SHP77 (cell line): ENCODE measurements around the gene TMEM242.

Experiments used
- DNase-seq, 2 experiments: peaks; one replicate each; lab custom pipeline; 2025; lab: John Stamatoyannopoulos, UW

Gene TMEM242

GRCh38 chr6:157249826-157250225 is 73.5 kb downstream of the TMEM242 start:
- no peak for DNase-seq

- DNase-seq, result no peak
These were observed 75.1 kb downstream of the TMEM242 start for GRCh38 chr6:157248264-157248663.

DNA sequence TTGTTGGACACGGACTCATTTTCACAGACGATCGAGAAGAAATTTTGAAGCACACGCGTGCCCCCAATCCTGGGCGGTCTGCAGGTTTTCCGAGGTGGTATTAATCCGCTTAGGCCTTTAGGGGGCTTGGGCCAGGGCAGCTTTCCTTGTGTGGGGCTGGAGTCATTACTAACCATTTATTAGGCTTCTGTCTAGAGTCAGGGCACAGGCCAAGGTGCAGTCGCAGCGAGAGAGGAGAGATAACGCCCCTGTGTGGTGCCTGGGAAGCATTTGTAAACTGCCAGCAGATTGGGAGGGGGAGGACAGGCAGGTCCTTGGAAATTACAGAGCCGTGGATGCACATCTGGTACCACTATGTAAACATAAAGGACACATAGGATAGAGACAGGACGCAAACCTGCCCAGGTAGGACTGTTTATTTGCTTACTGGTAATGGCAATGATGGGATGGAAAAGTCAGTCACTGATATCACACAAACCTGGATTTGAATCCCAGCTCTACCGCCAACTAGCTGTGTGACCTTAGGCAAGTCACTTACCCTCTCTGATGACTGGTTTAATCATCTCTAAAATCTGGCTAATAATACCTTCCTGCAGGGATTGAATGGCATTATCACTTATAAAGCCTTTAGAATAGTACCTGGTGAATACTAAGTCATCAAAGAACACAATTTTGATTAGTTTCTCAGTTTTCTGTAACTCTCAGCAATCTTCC is 76.4 kb downstream of the TMEM242 start:
- DNase-seq, result peak in 1 of 2 experiments; percentile 23

- DNase-seq, result no peak
These were observed 77.2 kb downstream of the TMEM242 start for GRCh38 chr6:157246048-157246630.

DNA sequence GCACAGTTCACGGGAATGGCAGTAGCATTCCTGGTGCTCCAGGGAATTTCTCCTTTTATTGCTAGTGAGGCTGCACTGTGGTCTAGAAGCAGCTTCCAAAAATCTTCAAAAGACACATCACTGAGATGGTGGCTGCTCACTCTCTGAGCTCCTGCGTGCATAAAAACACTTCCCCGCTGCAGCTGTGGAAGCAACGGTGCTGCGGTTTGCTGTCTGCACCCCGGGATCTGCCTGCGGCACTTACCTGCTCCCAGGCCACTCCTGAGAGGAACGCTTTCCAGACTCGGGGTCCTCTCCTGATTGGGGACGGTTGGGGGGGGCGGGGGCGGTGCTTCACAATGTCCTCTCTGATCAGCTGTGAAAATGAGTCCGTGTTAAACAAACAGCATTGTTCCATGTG is 77.9 kb downstream of the TMEM242 start:
- no peak for DNase-seq

- DNase-seq, result no peak
These were observed 78.5 kb downstream of the TMEM242 start for GRCh38 chr6:157244780-157245179.

GRCh38 chr6:157244175-157244574 is 79.1 kb downstream of the TMEM242 start:
- DNase-seq, result no peak

DNA sequence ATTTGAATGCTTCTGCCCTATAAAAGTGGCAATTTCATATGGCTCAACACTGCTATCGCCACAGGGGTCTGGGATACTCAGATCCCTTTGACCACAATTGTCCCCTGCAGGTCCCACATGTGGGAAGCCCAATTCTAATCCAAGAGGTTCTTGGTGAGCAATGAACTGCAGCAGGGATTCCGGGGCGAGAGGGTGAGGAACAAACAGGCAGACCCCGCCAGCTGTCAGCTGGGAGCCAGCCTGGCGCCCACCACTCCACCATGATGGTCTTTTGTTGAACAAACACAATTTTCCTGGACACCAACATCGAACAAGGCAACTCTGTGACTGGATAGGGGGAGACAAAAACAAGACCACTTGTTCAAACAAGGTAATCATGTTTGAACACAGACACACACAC is 80.5 kb downstream of the TMEM242 start:
- DNase-seq, result no peak

GRCh38 chr6:157240960-157241311 is 82.4 kb downstream of the TMEM242 start:
- peak in 1 of 2 experiments; percentile 40 for DNase-seq

DNA sequence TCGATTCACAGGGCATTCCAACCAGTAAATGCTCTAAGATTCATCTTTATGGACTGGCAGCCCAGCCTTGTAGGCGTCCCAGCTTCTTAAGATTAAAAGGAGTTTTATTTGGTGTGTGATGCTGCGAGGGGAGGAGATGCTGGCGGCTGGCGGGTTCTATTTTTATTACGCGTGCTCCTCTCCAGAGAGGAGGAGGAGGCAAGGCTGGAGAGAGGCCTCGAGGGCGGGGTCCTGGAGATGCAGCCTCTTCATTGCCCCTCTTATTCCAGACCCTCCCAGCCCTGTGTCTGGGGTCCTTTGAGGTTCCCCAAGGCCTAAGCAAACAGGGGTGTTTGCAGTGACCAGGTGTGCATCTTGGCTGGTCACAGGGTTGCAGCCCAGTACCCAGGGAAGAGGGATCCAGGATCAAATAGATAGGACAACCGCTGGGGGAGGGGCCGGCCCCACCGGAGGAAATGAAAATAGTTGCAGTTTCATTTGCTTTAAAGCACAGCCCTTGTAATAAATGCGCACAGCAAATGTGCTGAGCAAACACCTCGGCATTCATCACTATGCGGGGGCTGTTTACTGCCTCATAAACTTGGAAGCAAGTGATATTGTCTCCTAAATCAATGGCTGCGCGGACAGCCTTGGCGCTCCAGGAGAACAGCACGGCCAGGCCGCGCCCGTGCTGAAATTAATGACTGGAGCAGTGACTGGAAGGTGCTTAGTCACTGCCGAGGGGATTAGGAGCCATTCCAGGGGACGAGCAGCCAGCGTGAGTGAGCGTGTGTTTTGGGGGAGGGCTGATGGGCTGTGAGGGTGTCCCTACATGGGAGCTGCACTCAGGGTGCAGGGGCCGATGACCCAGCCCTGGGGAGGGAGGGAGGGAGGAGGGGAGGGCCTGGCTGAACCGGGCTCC is 83.0 kb downstream of the TMEM242 start:
- DNase-seq, result peak; percentile 80 to 83

GRCh38 chr6:157239671-157240058 is 83.7 kb downstream of the TMEM242 start:
- DNase-seq, result no peak
